Measurements from ENCODE around the gene GLIPR1L1.

Gene GLIPR1L1

GRCh38 chr12:75354011-75354410, 19.5 kb downstream of the GLIPR1L1 start:
- DNase-seq, result no peak

- DNase-seq, result no peak
Measured at GRCh38 chr12:75360920-75361319, 26.4 kb downstream of the GLIPR1L1 start.

- no peak for DNase-seq
Measured at GRCh38 chr12:75361408-75361807, 26.9 kb downstream of the GLIPR1L1 start.

- DNase-seq, result no peak
Measured at GRCh38 chr12:75364919-75365318, 30.4 kb downstream of the GLIPR1L1 start.

- DNase-seq, result no peak
Measured at GRCh38 chr12:75366629-75367028, 32.2 kb downstream of the GLIPR1L1 start.

GRCh38 chr12:75374971-75375370, 40.5 kb downstream of the GLIPR1L1 start:
- DNase-seq, result no peak

GRCh38 chr12:75378354-75378753, 43.9 kb downstream of the GLIPR1L1 start:
- DNase-seq, result no peak

GRCh38 chr12:75389061-75389460, 54.6 kb downstream of the GLIPR1L1 start:
- DNase-seq, result no peak

- DNase-seq, result no peak
Measured at GRCh38 chr12:75389706-75390105, 55.2 kb downstream of the GLIPR1L1 start.

- no peak for DNase-seq
Measured at GRCh38 chr12:75390156-75390898, 55.9 kb downstream of the GLIPR1L1 start.

GRCh38 chr12:75390899-75391538, 56.5 kb downstream of the GLIPR1L1 start, which contains the start of gene GLIPR1L2:
TSS of gene GLIPR1L2 (plus strand) at chr12:75391089. CDS start at chr12:75391117, 28 bp downstream.
- DNase-seq, result peak; percentile 24

GRCh38 chr12:75404231-75404630, 69.8 kb downstream of the GLIPR1L1 start:
- DNase-seq, result no peak

GRCh38 chr12:75407683-75408082, 73.2 kb downstream of the GLIPR1L1 start:
- DNase-seq, result no peak

GRCh38 chr12:75409830-75410229, 75.4 kb downstream of the GLIPR1L1 start:
- DNase-seq, result no peak

- DNase-seq, result no peak
Measured at GRCh38 chr12:75414671-75415070, 80.2 kb downstream of the GLIPR1L1 start.

- no peak for DNase-seq
Measured at GRCh38 chr12:75419841-75420240, 85.4 kb downstream of the GLIPR1L1 start.

Data from cortex of kidney (tissue), 1 donor.